ENCODE results near the gene YES1. TPM values are rescaled to one million over a fixed set of nuclear protein-coding genes. Genes with fewer than 3 reads are reported as not detected.

YES1 gene
- total and polyA plus RNA-seq, 2 of the 13 experiments (the other 11 are each of a cell fraction or from before 2014, with no cell fraction given), result 17.2 to 70.8 TPM

DNA sequence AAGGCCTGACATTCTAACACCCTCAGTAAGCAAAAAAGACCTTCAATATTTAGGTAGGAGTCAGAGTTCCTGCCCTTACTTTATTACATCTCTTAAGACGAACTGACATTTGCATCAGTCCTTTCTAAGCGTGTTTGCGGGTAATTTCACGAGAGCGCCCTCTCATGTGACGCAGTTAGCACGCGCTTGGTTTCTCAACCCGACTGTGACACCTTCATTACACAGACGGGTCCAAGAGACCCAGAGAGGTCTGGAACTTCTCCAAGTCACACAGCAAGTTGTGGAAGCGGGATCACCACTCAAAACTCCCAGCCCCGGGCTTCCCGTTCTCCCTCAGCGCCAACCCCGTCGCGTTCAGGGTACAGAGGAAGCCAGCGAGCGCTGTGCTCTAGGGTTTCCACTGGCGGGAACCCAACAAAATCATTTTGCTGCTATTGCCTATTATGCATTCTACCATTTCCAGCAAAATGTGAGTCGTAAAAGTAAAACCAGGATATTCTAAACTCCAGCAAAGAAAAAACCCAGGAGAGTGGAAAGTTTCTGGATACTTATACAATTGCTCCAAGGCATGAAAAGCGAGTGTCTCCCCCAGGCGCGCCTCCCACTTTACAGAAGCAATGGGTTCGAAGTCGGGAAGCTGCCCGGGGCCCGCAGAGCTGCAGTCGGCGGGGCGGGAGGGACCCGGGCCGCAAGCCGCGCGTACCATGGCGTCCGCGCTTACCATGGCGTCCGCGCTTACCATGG lies 100.2 kb downstream of the YES1 start (continued):
- TF ChIP-seq IRX3 (CRISPR knock-in tag; IDR thresholded peaks at IDR 0.05; ENCODE audit: borderline replicate concordance, low read depth) (no peak), ZNF577 (CRISPR knock-in tag; IDR thresholded peaks at IDR 0.05; ENCODE audit: borderline replicate concordance, low read depth) (no peak), PTBP1 (IDR thresholded peaks at IDR 0.05; ENCODE audit: low read depth, low read length, poor library complexity, severe bottlenecking) (no peak), ZBTB8A (CRISPR knock-in tag; IDR thresholded peaks at IDR 0.05; ENCODE audit: borderline replicate concordance, low read depth) (no peak), ATF2 (CRISPR knock-in tag; IDR thresholded peaks at IDR 0.05) (no peak), ZNF724P (CRISPR knock-in tag; IDR thresholded peaks at IDR 0.05; ENCODE audit: borderline replicate concordance) (no peak), CBX1 (IDR thresholded peaks at IDR 0.05; ENCODE audit: low read depth) (no peak), ZNF7 (CRISPR knock-in tag; IDR thresholded peaks at IDR 0.05) (no peak), ZNF816 (CRISPR knock-in tag; IDR thresholded peaks at IDR 0.05; ENCODE audit: borderline replicate concordance) (no peak), ZNF274 (CRISPR knock-in tag; IDR thresholded peaks at IDR 0.05) (peak; percentile 19; the same call in 1 of the 2 replicates), ZNF280D (CRISPR knock-in tag; IDR thresholded peaks at IDR 0.05) (no peak), NFYC (CRISPR knock-in tag; IDR thresholded peaks at IDR 0.05) (no peak), RCOR2 (CRISPR knock-in tag; IDR thresholded peaks at IDR 0.05) (no peak), MED1 (CRISPR knock-in tag; IDR thresholded peaks at IDR 0.05) (no peak)
- TF ChIP-seq, protein P1, sequence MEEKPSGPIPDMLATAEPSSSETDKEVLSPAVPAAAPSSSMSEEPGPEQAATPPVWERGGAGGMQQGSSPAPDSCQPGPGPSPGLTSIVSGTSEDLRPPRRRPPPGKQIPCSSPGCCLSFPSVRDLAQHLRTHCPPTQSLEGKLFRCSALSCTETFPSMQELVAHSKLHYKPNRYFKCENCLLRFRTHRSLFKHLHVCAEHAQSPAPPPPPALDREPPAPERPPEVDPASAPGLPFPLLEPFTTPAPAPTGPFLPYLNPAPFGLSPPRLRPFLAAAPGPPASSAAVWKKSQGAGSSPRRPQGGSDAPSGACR (CRISPR knock-in tag; IDR thresholded peaks at IDR 0.05), result 0 out of 2 replicates have a peak, but pooled peaks have one; percentile 44
- TF ChIP-seq, protein P2, sequence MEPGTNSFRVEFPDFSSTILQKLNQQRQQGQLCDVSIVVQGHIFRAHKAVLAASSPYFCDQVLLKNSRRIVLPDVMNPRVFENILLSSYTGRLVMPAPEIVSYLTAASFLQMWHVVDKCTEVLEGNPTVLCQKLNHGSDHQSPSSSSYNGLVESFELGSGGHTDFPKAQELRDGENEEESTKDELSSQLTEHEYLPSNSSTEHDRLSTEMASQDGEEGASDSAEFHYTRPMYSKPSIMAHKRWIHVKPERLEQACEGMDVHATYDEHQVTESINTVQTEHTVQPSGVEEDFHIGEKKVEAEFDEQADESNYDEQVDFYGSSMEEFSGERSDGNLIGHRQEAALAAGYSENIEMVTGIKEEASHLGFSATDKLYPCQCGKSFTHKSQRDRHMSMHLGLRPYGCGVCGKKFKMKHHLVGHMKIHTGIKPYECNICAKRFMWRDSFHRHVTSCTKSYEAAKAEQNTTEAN (CRISPR knock-in tag; conservative IDR thresholded peaks at IDR 0.05), result no peak
- TF ChIP-seq, protein P3, sequence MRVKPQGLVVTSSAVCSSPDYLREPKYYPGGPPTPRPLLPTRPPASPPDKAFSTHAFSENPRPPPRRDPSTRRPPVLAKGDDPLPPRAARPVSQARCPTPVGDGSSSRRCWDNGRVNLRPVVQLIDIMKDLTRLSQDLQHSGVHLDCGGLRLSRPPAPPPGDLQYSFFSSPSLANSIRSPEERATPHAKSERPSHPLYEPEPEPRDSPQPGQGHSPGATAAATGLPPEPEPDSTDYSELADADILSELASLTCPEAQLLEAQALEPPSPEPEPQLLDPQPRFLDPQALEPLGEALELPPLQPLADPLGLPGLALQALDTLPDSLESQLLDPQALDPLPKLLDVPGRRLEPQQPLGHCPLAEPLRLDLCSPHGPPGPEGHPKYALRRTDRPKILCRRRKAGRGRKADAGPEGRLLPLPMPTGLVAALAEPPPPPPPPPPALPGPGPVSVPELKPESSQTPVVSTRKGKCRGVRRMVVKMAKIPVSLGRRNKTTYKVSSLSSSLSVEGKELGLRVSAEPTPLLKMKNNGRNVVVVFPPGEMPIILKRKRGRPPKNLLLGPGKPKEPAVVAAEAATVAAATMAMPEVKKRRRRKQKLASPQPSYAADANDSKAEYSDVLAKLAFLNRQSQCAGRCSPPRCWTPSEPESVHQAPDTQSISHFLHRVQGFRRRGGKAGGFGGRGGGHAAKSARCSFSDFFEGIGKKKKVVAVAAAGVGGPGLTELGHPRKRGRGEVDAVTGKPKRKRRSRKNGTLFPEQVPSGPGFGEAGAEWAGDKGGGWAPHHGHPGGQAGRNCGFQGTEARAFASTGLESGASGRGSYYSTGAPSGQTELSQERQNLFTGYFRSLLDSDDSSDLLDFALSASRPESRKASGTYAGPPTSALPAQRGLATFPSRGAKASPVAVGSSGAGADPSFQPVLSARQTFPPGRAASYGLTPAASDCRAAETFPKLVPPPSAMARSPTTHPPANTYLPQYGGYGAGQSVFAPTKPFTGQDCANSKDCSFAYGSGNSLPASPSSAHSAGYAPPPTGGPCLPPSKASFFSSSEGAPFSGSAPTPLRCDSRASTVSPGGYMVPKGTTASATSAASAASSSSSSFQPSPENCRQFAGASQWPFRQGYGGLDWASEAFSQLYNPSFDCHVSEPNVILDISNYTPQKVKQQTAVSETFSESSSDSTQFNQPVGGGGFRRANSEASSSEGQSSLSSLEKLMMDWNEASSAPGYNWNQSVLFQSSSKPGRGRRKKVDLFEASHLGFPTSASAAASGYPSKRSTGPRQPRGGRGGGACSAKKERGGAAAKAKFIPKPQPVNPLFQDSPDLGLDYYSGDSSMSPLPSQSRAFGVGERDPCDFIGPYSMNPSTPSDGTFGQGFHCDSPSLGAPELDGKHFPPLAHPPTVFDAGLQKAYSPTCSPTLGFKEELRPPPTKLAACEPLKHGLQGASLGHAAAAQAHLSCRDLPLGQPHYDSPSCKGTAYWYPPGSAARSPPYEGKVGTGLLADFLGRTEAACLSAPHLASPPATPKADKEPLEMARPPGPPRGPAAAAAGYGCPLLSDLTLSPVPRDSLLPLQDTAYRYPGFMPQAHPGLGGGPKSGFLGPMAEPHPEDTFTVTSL (CRISPR knock-in tag; IDR thresholded peaks at IDR 0.05; ENCODE audit: borderline replicate concordance), result no peak

Data from HepG2 (cell line).